ENCODE data around the gene LSP1.

LSP1 gene

DNA sequence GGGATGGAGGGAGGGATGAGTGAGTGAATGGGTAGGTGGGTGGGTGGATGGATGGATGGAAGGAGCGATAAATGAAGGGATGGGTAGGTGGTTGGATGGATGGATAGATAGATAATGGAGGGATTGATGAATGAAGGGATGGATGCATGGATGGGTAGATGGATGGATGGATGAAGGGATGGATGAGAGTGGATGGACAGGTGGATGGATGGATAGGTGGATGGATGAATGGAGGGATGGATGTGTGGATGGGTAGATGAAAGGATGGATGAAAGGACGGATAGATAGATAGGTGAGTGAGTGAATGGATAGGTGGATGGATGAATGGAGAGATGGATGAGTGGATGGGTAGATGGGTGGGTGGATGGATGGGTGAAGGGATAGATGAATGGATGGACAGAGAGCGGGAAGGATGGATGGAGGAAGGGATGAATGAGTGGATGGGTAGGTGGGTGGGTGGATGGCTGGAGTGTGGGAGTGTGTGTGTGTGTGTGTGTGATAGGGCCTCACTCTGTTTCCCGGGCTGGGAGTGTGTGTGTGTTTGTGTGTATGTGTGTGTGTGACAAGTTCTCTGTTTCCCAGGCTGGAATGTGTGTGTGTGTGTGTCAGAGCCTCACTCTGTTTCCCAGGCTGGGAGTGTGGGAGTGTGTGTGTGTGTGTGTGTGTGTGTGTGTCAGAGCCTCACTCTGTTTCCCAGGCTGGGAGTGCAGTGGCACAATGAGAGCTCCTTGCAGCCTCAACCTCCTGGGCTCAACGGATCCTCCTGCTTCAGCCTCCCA, 40.9 kb downstream of the LSP1 start:
- no peak for DNase-seq

DNA sequence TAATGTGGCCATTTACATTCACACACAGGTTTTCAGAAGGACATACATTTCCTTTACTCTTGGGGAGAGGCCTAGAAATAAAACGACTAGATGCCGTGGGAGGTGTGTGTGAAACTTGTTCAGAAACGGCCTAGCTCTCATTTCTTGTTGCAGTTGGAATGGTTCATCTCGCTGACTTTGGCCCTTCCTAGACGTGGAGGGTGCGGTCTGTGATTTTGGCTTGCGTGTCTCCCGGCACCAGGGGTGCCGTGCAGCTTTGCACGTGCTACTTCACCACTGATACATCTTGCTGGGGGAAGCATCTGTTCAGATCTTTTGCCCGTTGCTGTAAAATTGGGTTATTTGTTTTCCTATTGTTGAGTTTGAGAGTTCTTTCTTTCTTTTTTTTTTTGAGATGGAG, 41.9 kb downstream of the LSP1 start:
- DNase-seq: no peak

DNA sequence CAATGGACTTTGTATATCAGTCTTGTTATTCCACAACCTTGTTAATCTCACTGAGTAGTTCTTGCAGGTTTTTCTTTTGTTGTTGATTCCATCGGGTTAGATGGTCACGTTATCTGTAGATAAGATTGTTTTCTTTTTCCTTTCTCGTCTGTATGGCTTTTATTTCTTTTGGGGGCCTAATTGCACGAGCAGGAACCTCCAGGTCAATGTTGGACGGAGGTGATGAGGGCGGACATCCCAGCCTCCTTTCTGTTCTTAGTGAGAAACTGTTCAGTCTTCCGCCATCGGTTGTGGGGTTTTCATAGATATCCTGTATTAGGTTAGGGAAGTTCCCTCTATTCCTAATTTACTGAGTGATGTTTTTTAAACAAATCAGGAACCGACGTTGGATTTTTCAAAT, 43.6 kb downstream of the LSP1 start:
- DNase-seq: no peak

DNA sequence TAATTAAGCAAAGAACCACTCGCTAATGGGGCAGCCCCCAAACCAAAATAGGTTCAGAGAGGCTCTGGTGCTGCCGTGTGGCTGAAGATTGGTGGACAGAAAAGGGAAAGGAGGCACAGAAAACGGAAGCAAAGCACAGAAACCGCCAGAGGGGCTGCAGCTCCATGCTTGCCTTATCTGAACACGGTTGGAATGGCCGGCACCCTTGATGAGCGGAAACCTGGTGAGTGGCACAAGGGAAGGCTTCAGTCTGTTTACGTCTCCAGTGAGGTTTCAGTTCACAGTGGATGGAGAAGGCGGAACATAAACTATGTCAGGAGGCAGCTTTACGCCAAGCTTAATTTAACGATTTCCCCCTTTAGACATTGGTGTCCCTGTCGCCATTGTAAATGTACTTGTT, 44.0 kb downstream of the LSP1 start:
- DNase-seq: no peak

DNA sequence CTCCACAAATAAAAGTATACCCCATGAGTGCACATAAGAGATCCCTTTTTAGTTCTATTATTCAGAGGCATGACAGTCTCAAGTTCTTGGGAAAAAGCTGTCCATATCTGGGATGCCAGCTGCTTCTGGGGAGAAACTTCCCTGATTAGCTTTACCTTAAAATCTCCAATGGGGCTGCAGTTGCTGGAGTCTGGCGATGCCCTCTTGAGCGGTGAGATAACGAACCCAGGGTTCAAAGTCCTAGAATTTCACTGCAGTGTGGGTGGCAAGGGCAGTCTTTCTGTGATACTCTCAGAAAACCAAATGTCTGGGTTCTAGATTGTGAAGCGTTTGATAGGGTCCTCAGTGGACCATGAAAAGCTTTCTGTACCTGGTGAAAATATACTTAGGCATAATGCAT, 46.2 kb downstream of the LSP1 start:
- DNase-seq: no peak

DNA sequence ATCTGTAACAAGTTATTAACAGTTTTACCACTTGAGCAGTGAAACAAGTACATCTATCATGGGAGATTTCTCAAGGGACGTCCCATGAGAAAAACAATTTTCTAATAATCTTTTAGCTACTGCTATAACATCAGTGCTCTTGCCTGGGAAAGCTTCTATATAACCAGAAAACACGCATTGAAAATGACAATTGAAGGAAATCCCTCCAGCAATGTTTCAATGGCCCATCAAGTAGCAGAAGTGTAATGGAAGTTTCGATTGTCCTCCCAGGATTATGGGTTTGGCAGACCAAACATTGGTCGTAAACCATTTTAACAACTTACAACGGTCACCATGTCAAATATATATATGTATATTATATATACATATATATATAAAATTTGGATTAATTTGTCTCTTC, 46.8 kb downstream of the LSP1 start:
- no peak for DNase-seq

DNA sequence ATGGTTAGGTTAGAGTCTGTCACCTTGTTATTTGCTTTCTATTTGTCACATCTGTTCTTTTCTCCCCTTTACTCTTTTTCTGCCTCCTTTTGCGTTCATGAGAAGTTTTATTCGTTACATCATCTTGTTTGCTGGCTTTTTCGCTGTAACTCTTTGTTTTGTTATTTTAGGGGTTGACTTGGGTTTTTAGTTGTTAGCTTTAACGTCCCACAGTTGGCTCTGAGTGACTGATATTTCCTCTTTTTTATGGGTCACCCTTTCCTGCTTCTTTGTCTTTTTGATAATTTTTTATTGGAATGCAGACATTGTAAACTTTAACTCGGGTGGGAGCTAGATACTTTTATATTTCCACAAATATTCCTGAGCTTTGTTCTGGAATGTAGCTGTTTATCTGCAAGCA, 53.3 kb downstream of the LSP1 start:
- DNase-seq: no peak

DNA sequence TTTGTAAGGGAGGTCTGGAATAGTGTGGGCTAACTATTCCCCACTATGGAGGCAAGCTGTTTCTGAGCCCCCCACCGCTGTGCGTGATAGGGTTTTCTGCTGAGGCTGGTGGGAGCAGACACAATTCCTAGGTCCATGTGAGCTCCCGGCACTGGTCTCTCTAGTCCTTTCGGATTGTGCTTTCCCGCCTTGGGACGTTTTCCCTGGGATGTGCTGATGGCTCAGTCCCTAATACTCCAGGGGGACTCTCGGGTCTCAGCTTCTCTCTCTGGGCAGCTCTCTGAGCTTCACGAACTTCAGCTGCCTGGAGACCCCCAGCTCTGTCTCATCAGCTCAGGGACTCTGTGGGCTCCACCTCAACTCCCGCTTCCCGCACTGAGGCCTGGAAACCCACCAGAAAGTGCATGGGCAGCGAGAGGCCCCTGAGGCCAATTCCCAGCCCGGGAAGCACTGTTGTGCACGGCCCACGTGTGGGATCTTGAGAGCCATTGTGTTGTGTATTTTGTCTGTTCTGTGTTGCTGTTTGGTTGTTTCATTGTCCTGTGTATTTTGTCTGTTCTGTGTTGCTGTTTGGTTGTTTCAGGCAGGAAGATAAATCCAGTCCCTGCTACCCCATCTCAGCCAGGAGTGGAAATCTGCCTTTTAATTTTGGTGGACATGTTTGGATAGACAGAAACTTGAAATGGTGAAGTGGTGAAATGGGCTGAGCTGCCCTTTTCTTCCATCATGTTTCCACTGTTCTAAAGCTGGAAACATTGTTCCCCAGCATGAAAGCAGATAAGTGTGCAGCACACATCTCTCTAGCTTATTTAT, 53.9 kb downstream of the LSP1 start:
- DNase-seq: no peak

DNA sequence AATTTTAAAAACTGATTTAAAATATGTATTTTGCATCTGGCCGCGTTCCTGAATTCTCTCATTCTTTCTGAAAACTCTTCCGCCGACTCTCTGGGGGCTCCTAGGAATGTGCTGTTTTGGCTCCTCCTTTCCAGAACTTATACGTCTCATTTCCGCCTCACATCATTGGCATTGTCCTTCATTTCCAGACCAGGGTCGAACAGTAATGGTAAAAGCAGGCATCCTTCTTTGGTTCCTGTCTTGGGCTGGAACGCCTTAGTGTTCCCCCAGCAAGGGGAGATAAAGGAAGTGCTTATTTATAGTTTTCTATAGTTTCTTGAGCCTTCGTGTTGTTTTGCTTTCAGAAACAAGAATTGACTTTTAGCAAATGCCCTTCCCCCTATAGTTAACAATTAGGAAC, 55.7 kb downstream of the LSP1 start:
- no peak for DNase-seq

DNA sequence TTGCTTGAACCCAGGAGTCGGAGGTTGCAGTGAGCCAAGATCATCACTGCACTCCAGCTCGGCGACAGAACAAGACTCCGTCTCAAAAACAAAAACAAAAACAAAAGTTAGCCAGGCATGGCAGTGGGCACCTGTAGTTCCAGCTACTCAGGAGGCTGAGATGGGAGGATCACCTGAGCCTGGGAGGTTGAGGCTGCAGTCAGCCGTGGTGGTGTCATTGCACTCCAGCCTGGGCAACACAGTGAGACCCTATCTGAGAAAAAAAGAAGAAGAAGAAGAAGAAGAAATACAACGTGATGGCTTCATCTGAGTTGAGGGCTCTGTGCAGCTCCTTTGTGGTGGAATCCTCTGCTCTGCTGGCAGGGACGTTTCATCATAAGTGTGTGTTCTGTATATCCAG, 56.6 kb downstream of the LSP1 start:
- DNase-seq: no peak

DNA sequence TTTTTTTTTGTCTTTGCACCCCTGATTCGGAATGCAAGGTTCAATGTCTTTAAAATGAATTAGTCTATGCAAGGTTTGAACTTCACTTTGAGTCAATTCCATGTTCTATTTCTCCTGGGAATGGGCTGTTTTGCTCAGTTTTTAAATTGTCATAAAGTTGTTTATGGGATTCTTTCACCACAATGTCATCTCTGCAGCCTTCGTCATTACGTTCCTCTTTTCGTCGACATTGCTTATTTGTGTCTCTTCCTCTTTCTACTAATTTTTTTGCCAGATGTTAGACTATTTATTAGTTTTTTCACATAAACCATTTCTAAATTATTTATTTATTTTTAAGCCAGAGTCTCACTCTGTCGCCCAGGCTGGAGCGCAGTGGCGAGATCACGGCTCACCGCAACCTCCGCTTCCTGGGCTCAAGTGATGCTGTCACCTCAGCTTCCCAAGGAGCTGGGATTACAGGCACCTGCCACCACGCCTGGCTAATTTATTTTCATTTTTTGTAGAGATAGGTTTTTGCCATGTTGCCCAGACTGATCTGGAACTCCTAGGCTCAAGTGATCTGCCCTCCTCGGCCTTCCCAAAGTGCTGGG, 59.5 kb downstream of the LSP1 start:
- no peak for DNase-seq

DNA sequence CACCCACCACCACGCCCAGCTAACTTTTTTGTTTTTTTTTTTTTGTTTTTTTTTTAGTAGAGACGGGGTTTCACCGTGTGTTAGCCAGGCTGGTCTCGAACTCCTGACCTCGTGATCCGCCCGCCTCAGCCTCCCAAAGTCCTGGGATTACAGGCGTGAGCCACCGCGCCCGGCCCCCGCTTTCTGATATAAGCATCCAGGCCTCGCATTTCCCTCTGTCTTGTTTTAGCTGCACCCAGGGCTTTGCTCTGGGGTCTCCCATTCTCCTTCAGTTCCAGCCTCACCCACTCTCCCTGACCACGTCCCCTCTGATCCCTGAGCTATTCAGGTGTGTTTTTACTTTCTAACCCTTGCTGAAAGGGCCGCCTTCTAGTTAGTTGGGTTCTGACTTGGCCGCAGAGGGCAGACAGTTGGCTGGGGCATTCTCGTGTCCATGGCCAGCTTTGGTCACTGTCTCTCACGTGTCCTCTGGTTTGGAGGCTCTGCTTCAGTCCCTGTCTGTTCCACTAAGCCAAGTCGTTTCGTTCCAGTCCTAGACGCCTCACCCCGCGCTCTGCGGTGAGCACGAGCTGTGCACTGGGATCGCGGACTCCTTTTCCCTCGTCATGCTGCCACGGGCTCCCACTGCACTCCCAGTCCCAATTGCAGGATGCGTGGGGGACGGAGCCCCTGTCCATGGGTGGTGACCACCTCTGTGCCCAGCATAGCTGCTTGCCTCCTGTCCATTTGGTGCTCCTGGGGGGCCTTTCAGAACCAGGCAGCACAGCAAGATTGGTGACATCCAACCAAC, 60.6 kb downstream of the LSP1 start:
- no peak for DNase-seq

DNA sequence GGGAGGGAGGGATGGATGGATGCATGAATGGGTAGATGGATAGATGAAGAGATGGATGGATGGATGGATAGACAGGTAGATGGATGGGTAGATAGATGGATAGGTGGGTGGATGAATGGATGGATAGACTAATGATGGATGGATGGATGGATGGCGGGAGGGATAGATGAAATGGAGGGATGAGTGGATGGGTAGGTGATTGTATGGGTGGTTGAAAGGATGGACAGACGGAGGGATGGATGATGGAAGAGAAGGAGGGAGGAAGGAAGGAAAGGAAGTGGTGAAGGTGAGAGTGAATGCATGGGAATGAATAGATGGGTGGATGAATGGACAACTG, 62.9 kb downstream of the LSP1 start:
- no peak for DNase-seq

DNA sequence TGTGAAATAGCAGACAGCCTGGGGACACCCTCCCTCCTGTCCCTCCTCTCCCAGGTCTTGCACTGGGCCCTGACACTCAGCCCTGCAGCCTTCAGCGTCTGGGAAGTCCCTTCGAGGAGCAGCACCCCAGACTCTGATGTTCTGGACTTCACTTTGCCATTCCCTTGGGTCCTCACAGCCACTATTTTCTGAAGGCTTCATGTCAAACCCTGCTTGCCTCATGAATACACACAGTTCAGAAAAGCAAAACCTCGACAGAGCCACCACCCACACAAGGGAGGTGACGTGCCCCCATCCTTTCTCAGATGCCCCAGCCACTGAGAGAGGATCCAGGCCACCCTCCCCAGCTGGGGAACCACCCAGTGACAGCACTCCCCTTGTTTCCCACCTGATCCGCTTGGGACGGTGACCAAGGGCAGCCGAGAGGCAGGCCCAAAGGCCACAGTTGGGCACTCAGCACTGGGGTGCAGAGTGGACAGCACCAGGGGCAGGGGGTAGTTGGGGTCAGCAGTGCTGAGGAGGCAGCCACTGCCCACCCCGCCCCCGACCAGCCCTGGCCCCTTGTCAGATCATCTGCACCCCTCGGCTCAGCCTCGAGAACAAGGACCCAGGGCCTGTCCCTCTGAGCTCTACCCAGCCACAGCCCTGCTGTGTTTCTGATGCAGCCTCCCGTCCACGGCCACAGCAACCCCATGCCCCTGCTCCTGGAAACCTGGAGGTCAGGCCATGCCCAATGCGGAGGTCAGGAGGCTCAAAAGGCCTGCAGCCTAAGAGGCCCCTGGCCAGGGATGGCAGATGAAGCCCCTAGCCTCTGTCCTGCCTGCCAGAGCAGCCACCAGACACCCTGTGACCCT, 63.5 kb downstream of the LSP1 start:
- DNase-seq: no peak

DNA sequence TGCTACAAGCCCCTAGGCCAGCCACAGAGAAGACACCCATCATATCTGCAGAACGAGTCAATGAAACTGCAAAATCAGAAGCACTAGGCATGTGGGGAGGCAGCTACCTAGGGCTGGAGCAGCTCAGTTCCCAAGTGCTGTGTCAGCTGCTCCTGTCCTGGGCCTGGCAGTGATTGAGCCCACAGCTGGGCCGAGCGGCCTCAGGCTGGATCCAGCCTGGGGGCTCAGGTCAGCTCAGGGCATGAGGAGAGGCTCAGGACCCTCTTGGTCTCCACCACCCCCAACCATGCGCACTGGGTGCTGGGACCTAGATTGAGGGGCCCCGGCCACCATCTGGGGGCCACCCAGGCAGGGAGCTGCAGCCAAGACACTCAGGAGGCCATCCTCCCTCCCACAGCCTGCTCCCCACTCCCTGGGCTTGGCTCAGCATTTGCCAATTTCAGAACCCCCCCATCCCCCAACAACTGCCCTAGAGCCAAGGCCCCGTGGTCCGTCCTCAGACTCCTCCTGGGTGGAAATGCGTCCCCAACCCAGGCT, 64.2 kb downstream of the LSP1 start:
- no peak for DNase-seq

DNA sequence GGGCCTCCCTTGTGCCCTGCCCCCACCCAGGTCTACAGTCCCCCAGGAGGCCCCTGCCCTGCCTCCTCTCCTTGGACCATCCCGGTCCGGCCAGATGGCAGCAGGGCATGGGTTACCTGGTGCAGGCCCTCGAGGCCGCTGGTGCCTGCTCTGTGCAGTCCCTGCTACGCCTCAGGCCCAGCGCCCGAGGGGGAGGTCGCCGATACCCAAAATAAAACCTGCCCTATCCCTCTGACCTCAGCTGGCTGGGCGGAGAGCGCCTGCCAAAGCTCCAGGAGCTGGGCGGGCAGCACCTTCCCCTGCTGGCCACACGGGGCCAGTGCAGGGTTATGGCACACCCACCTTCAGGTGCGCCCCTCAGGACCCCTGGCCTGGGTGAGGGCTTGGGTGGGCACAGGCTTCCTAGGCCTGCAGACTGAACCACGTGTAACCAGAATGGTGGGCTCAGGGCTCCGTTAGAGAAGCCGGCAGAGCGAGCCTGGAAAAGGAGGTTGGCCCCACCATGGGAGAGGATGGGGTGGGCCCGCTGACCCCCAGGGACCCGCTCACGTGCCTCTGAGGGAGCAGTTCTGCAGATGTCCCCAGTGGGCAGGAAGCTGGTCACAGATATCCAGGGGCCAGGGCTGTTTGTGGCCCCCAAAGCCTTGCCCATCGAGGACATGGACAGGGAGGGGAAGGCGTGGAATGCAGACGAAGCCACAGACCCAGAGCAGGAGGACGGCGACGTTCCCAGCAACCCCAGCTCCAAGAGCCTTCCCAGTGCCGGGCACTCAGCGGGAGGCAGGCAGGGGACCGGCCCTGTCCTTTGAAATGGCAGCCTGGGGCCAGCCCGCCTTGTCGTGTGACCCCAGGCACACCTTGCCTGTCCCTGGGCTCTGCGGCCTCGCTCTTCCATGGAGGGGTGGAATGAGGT, 64.9 kb downstream of the LSP1 start:
- DNase-seq: no peak

DNA sequence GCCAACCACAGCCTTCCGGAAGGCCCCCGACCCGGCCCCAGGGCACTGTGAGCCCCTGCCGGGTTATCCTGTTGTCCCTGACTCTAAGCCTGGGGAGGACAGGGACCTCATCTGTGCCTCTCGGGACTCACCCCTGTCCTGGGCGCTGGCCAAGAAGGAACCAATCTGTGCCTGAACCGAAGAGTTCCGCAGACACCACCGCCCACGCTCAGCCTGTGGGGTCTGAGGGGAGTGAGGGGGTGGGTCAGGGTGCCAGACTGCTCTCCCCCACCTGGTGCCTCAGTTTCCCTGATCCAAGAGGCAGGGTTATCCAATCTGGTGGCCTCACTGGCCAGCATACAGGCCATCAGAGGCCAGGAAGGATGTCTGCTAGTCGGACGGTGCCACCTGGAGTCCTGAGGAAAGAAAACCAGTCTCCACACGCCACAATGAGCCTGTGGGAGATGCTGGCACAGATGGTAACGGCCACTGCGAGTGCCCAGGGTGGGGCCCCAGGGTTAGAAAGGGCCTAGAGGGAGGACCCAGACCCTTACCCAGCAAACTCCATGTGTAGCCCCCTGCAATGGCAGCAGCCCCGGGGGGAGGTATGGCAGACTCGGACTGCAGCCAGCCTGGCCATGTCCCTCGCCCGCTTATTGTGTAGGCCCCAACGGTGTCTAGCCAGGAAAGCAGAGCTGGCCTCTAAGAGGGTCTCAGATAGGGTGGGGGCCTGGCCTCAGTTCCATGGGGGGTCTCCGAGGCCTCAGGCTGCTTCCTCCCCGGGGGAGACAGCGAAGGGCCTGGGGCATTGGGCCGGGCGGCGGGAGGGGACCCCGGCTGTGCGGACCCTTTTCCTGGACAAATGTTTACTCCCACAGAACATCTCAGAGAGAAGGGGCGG, 65.8 kb downstream of the LSP1 start:
- DNase-seq: no peak

DNA sequence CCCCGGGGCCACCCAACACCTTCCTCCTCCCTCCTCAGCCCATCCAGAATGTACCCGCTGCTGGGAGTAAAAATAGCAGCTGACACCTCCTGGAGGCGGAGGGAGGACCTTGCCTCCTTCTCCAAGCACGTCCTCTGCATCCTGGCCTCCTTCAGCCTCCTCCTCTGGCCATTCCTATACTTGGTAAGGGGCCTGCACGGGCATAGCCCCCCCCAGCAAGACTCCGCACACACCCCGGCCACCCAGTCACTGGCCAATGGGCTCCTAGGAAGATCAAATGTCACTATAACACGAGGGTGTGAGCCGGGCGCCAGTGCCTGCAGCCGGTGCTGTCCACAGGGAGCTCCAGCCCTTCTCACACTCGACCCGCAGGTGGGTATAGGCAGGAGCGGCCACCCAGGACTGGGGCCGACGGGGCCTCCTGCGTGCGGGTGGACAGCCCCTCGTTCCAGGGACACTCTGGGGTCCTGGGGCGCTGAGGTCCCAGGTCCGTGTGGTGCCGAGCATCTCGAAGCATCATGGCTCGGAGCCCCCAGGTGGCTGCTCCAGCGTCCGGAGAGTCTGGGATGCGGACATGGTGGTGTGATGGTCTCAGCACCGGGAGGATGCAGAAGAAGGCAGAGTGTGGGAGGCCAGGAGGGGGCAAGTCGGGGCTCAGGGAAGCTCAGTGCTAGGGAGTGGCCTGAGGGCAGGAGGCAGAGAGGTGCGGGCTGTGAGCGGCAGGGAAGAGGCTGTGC, 66.7 kb downstream of the LSP1 start, which contains the start of gene TNNT3:
TNNT3 (plus strand) TSS at position 313 of the 737 bp plus-strand sequence. CDS start 3,172 bp downstream, outside the sequence.
- DNase-seq: no peak
